HepG2 (cell line): Measurements from ENCODE around the gene FLYWCH1. TPM values are rescaled to one million over a fixed set of nuclear protein-coding genes. Genes with fewer than 3 reads are reported as not detected.
A peak's percentile ranks its signal among the peaks of the same experiment; 100 is the strongest.

Experiments used
- CEBPB ChIP-seq: IDR thresholded peaks from 2 replicates; pipeline ENCODE4 v1.6.1; 2011; ENCODE audit warnings: low read depth, low read length, improper control_type of control experiment, borderline replicate concordance
- EZH2 ChIP-seq: conservative IDR thresholded peaks from 2 replicates; pipeline ENCODE4 v1.6.1; 2012; ENCODE audit warnings: mild to moderate bottlenecking, low read depth, low read length, moderate library complexity
- ISL2 ChIP-seq: sonication (generic); formaldehyde crosslinking; IDR thresholded peaks from 2 replicates; pipeline ENCODE4 v1.5.0; 2020; ENCODE audit warnings: missing genetic modification reagents
- JDP2 ChIP-seq: sonication (generic); formaldehyde crosslinking; IDR thresholded peaks from 2 replicates; pipeline ENCODE4 v1.8.1; 2022; ENCODE audit warnings: missing genetic modification reagents, borderline replicate concordance
- MED13 ChIP-seq: sonication (generic); formaldehyde crosslinking; IDR thresholded peaks from 2 replicates; pipeline ENCODE4 v1.5.0; 2020; ENCODE audit warnings: missing genetic modification reagents
- NFATC3 ChIP-seq: sonication (generic); formaldehyde crosslinking; IDR thresholded peaks from 2 replicates; pipeline ENCODE4 v1.5.1; 2020; ENCODE audit warnings: mild to moderate bottlenecking, missing genetic modification reagents
- PPARG ChIP-seq: conservative IDR thresholded peaks from 2 replicates; pipeline ENCODE4 v1.6.1; 2016; ENCODE audit warnings: missing biosample characterization, missing genetic modification reagents
- PRPF4 ChIP-seq: fragments of 200-400 bp; formaldehyde crosslinking; IDR thresholded peaks from 2 replicates; pipeline ENCODE4 v1.6.1; 2016; ENCODE audit warnings: low read length, low read depth; ENCODE audit not compliant: poor library complexity, severe bottlenecking
- SIN3A ChIP-seq: IDR thresholded peaks from 2 replicates; pipeline ENCODE4 v1.6.1; 2011; ENCODE audit warnings: low read depth, mild to moderate bottlenecking, control low read depth, low read length, borderline replicate concordance
- SOX5 ChIP-seq: IDR thresholded peaks from 2 replicates; pipeline ENCODE4 v1.6.1; 2016; ENCODE audit warnings: borderline replicate concordance
- TEAD2 ChIP-seq: sonication (generic); formaldehyde crosslinking; IDR thresholded peaks from 2 replicates; pipeline ENCODE4 v1.9.0; 2021; ENCODE audit warnings: missing genetic modification reagents
- ZNF121 ChIP-seq: sonication (generic); formaldehyde crosslinking; IDR thresholded peaks from 2 replicates; pipeline ENCODE4 v1.5.0; 2020; ENCODE audit warnings: mild to moderate bottlenecking, missing genetic modification reagents
- ZNF224 ChIP-seq: sonication (generic); formaldehyde crosslinking; IDR thresholded peaks from 2 replicates; pipeline ENCODE4 v1.5.0; 2020; ENCODE audit warnings: mild to moderate bottlenecking, missing genetic modification reagents
- ZNF367 ChIP-seq: sonication (generic); formaldehyde crosslinking; IDR thresholded peaks from 2 replicates; pipeline ENCODE4 v1.4.0; 2020; ENCODE audit warnings: missing genetic modification reagents, borderline replicate concordance
- ZNF549 ChIP-seq: sonication (generic); formaldehyde crosslinking; IDR thresholded peaks from 2 replicates; pipeline ENCODE4 v1.5.0; 2020; ENCODE audit warnings: missing genetic modification reagents
- ZNF782 ChIP-seq: sonication (generic); formaldehyde crosslinking; IDR thresholded peaks from 2 replicates; pipeline ENCODE4 v1.4.0; 2020; ENCODE audit warnings: missing genetic modification reagents, mild to moderate bottlenecking, borderline replicate concordance
- ZNF788 ChIP-seq: sonication (generic); formaldehyde crosslinking; IDR thresholded peaks from 2 replicates; pipeline ENCODE4 v1.5.0; 2020; ENCODE audit warnings: mild to moderate bottlenecking, missing genetic modification reagents, borderline replicate concordance
- polyA plus RNA-seq, 8 experiments: library from polyadenylated mRNA; depleted of rRNA in 3 of 8; stranded (reverse) in 7 of 8; unstranded in 1 of 8; fragments of >200 nt; fragmentation: Illumina TruSeq in 4 of 8; extraction: Trizol in 4 of 8; gene quantifications; 2 replicates each; pipeline versions ENCODE4 v1.2.1 to v1.2.3, GENCODE V29; 2011 to 2016; ENCODE audit warnings: low read depth in 4 of 8, missing spikeins in 1 of 8, mixed read lengths in 1 of 8; ENCODE audit not compliant: insufficient read depth in 1 of 8
- total RNA-seq, 5 experiments: library from RNA; depleted of rRNA; stranded (reverse); fragments of >200 nt; fragmentation: Illumina TruSeq; extraction: Trizol; gene quantifications; 2 replicates each; pipeline ENCODE4 v1.2.3, GENCODE V29; 2016; ENCODE audit warnings: low read depth in 1 of 5
- TF ChIP-seq, protein P1 (sequence below): sonication (generic); formaldehyde crosslinking; IDR thresholded peaks from 2 replicates; pipeline ENCODE4 v1.4.0; 2020; ENCODE audit warnings: mild to moderate bottlenecking, missing genetic modification reagents
- TF ChIP-seq, protein P2 (sequence below): sonication (generic); formaldehyde crosslinking; IDR thresholded peaks from 2 replicates; pipeline ENCODE4 v1.5.0; 2020; ENCODE audit warnings: mild to moderate bottlenecking, missing genetic modification reagents
- TF ChIP-seq, protein P3 (sequence below): sonication (generic); formaldehyde crosslinking; IDR thresholded peaks from 2 replicates; pipeline ENCODE4 v1.4.0; 2020; ENCODE audit warnings: missing genetic modification reagents

The FLYWCH1 gene
- total and polyA plus RNA-seq, 2 of the 13 experiments (the other 11 are each of a cell fraction or from before 2014, with no cell fraction given), result 7.3 to 12.4 TPM

DNA sequence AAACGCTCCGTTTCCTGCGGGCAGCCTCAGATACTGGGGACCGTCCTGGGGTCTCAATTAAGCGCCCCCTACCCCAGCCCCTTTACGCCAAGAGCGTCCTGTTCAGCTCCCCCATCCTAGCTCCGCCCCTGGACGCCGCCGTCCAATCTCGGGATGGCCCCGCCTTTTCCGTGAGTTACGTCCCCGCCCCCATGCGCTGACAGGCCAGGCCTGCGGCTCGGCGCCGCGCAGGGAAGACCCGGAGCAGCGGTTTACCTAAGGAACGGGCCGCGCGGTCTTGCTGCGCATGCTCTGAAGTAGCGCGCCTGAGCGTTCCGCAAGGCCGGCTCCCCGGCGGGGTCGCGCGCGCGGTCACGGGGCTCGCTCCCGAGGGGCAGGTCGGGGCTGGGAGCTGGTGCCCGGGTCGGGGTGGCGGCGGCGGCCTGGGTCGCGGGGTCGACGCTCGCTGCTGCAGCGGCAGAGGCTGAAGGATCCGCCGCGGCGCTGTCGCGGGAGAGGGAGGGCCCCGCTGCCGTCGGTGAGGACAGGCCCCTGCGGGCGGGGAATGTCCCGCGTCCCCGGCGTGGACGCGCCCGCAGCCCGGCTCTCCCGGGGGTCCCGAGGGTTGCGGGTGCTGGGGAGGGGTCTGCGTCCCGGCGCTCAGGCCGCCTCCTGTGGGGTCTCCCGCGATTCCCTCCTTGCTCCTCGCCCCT is at the start of gene FLYWCH1 (continued):
- TF ChIP-seq MED13 (CRISPR knock-in tag) (no peak), CEBPB (peak; percentile 33; the same call in 1 of the 2 replicates), ZNF549 (CRISPR knock-in tag) (no peak), ZNF782 (CRISPR knock-in tag) (no peak; the same call in 1 of the 2 replicates), TEAD2 (no peak), ZNF121 (CRISPR knock-in tag) (no peak), ZNF367 (CRISPR knock-in tag) (no peak; the same call in 1 of the 2 replicates), PPARG (0 out of 2 replicates have a peak, but pooled peaks have one; percentile 26), ISL2 (CRISPR knock-in tag) (peak; percentile 30; the same call in 1 of the 2 replicates), JDP2 (CRISPR knock-in tag) (no peak), SIN3A (no peak), ZNF788 (peak; percentile 93), PRPF4 (no peak), NFATC3 (no peak), EZH2 (no peak), ZNF224 (no peak), SOX5 (CRISPR knock-in tag) (peak; percentile 18; the same call in 1 of the 2 replicates)
- TF ChIP-seq, protein P1, sequence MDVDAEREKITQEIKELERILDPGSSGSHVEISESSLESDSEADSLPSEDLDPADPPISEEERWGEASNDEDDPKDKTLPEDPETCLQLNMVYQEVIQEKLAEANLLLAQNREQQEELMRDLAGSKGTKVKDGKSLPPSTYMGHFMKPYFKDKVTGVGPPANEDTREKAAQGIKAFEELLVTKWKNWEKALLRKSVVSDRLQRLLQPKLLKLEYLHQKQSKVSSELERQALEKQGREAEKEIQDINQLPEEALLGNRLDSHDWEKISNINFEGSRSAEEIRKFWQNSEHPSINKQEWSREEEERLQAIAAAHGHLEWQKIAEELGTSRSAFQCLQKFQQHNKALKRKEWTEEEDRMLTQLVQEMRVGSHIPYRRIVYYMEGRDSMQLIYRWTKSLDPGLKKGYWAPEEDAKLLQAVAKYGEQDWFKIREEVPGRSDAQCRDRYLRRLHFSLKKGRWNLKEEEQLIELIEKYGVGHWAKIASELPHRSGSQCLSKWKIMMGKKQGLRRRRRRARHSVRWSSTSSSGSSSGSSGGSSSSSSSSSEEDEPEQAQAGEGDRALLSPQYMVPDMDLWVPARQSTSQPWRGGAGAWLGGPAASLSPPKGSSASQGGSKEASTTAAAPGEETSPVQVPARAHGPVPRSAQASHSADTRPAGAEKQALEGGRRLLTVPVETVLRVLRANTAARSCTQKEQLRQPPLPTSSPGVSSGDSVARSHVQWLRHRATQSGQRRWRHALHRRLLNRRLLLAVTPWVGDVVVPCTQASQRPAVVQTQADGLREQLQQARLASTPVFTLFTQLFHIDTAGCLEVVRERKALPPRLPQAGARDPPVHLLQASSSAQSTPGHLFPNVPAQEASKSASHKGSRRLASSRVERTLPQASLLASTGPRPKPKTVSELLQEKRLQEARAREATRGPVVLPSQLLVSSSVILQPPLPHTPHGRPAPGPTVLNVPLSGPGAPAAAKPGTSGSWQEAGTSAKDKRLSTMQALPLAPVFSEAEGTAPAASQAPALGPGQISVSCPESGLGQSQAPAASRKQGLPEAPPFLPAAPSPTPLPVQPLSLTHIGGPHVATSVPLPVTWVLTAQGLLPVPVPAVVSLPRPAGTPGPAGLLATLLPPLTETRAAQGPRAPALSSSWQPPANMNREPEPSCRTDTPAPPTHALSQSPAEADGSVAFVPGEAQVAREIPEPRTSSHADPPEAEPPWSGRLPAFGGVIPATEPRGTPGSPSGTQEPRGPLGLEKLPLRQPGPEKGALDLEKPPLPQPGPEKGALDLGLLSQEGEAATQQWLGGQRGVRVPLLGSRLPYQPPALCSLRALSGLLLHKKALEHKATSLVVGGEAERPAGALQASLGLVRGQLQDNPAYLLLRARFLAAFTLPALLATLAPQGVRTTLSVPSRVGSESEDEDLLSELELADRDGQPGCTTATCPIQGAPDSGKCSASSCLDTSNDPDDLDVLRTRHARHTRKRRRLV (CRISPR knock-in tag), result no peak
- TF ChIP-seq, protein P2, sequence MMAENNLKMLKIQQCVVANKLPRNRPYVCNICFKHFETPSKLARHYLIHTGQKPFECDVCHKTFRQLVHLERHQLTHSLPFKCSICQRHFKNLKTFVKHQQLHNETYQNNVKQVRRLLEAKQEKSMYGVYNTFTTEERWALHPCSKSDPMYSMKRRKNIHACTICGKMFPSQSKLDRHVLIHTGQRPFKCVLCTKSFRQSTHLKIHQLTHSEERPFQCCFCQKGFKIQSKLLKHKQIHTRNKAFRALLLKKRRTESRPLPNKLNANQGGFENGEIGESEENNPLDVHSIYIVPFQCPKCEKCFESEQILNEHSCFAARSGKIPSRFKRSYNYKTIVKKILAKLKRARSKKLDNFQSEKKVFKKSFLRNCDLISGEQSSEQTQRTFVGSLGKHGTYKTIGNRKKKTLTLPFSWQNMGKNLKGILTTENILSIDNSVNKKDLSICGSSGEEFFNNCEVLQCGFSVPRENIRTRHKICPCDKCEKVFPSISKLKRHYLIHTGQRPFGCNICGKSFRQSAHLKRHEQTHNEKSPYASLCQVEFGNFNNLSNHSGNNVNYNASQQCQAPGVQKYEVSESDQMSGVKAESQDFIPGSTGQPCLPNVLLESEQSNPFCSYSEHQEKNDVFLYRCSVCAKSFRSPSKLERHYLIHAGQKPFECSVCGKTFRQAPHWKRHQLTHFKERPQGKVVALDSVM, result no peak
- TF ChIP-seq, protein P3, sequence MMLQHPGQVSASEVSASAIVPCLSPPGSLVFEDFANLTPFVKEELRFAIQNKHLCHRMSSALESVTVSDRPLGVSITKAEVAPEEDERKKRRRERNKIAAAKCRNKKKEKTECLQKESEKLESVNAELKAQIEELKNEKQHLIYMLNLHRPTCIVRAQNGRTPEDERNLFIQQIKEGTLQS, result no peak
